Measurements from ENCODE around the gene CD63.

The CD63 gene

GRCh38 chr12:55703901-55704761 lies 24.7 kb downstream of the CD63 start:
- no peak for DNase-seq

- no peak for DNase-seq
Measured at GRCh38 chr12:55703288-55703687, 25.5 kb downstream of the CD63 start.

- DNase-seq: no peak
Measured at GRCh38 chr12:55702861-55703260, 25.9 kb downstream of the CD63 start.

GRCh38 chr12:55700255-55701018 lies 28.4 kb downstream of the CD63 start:
- no peak for DNase-seq

- no peak for DNase-seq
Measured at GRCh38 chr12:55699471-55700055, 29.2 kb downstream of the CD63 start.

GRCh38 chr12:55698965-55699364 lies 29.8 kb downstream of the CD63 start:
- DNase-seq: no peak

- no peak for DNase-seq
Measured at GRCh38 chr12:55698241-55698955, 30.4 kb downstream of the CD63 start.

- DNase-seq: no peak
Measured at GRCh38 chr12:55697686-55698085, 31.1 kb downstream of the CD63 start.

- no peak for DNase-seq
Measured at GRCh38 chr12:55696796-55697462, 31.9 kb downstream of the CD63 start.

GRCh38 chr12:55696141-55696540 lies 32.7 kb downstream of the CD63 start:
- DNase-seq: no peak

GRCh38 chr12:55695349-55695748 lies 33.5 kb downstream of the CD63 start:
- no peak for DNase-seq

GRCh38 chr12:55694651-55695050 lies 34.2 kb downstream of the CD63 start:
- DNase-seq: no peak

GRCh38 chr12:55694188-55694515 lies 34.7 kb downstream of the CD63 start:
- DNase-seq: no peak

GRCh38 chr12:55693323-55694187 lies 35.3 kb downstream of the CD63 start:
- no peak for DNase-seq

- DNase-seq: no peak
Measured at GRCh38 chr12:55692631-55693322, 36.0 kb downstream of the CD63 start.

- no peak for DNase-seq
Measured at GRCh38 chr12:55688716-55689655, 39.8 kb downstream of the CD63 start.

- no peak for DNase-seq
Measured at GRCh38 chr12:55687746-55688145, 41.1 kb downstream of the CD63 start.

GRCh38 chr12:55686366-55687010 lies 42.3 kb downstream of the CD63 start:
- DNase-seq: no peak

GRCh38 chr12:55685671-55686070 lies 43.1 kb downstream of the CD63 start:
- DNase-seq: no peak

All from suppressor macrophage treated with lipopolysaccharide for 4 hours (primary cell).